Motor neuron (in vitro differentiated cells): ENCODE data around the gene C1QL2. TPM values are rescaled to one million over a fixed set of nuclear protein-coding genes. Genes with fewer than 3 reads are reported as not detected.

Source experiments
- ATAC-seq, 8 experiments: fragments of 200-7000 bp; cut with Tn5 transposase; replicated peaks in 6 of 8; 2 replicates each; pipeline ENCODE4 v1.8.0; 2021; ENCODE audit warnings: mild to moderate bottlenecking in 8 of 8, moderate library complexity in 8 of 8
- H3K27ac ChIP-seq, 2 donors: fragments of 250-450 bp; sonication (Bioruptor Pico); 2 replicates each; pipeline ENCODE4 v1.9.0; 2021; ENCODE audit warnings: antibody characterized with exemption in 2 of 2, mild to moderate bottlenecking in 2 of 2, moderate library complexity in 1 of 2
- H3K4me1 ChIP-seq, 2 donors: fragments of 250-450 bp; sonication (Bioruptor Pico); replicated peaks in 1 of 2; 2 replicates each; pipeline ENCODE4 v1.6.1; 2021; ENCODE audit warnings: antibody characterized with exemption in 2 of 2, mild to moderate bottlenecking in 2 of 2, moderate library complexity in 1 of 2
- H3K4me3 ChIP-seq, 5 donors: fragments of 250-450 bp; sonication (Bioruptor Pico); 2 replicates each; pipeline ENCODE4 v1.9.0; 2021; ENCODE audit warnings: antibody characterized with exemption in 5 of 5, mild to moderate bottlenecking in 5 of 5, moderate library complexity in 4 of 5
- WGBS, 10 experiments: fragments of 450-650 bp; shearing (Covaris generic); methylation state at CpG; one replicate each; pipeline ENCODE4 v1.0.0; 2022; 5-methylcytosine and 5-hydroxymethylcytosine counted together
- in situ Hi-C, 9 experiments: fragments of 400-800 bp; cut with MboI; loops; one replicate each; pipeline ENCODE4 v1.15.0; 2021; ENCODE audit warnings: low sequenced_read_pairs in 9 of 9, low pct_unique_long_range_greater_than_20kb in 2 of 9; ENCODE audit not compliant: unreplicated experiment in 9 of 9
- total RNA-seq, 8 experiments: library from RNA; unstranded; fragments of 300-600 nt; gene quantifications; 2 replicates each; pipeline versions ENCODE4 v1.2.3 to v1.2.4, GENCODE V29; 2022

C1QL2 gene
- total RNA-seq, 8 experiments from 2014 or later, result 0.08 to 0.85 (median 0.18) TPM; not detected in 2

DNA sequence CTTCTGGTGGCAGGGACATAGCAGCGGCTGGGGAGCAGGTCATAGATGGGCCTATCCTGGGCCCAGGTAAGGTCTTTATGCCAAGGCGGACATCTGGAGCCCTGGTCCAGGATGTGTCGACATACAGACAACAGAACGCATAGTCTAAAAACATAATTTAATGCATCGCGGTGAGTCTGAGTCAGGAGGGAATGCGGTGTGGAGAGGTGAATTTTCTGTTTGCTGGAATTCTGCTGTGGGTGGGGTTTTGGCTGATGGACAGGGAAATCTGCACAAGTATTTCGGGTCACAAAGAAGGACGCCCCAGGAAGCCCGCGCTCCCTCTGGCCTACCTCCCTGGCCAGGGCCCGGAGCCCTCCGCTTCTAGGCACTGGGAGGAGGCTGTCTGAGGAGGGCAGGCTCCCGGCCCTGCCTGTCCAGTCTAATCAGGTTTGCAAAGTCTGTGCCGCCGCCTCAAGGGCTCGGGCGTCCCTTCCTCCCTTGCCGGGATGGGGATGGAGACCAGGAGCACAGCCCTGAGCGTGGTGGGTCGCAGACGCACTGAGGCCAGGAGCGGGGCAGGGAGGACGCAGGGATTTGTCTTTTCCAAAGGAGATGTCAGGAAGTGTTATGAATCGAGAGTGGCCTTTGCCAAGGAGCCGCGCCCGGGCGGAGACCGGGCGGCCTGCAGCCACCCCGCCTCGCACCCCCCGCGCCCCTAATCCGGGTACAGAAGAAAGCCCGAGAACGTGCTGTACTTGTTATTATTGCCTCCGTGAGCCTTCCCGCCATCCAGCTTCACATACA lies 2.3 kb downstream of the C1QL2 start:
- peak in 3 of 8 experiments; percentile 58 to 74 (median 70) for ATAC-seq
- in situ Hi-C loops, result loop anchor here in 1 of 9 experiments (25.0 kb wide), 1 partner anchor 269 kb away; no protein-coding TSS in a partner anchor
- Histone ChIP-seq H3K4me1 (peaks cover 3 to 10% of the 10 kb centered on the region in 2 donors), H3K4me3 (no peak overlapping the region), H3K27ac (no peak overlapping the region)
- WGBS, 10 experiments, result 0 to 17% (median 4%) methylated on average over 1 to 7 of the region's 40 CpGs; no CpG with 5 or more reads in 6 of the 10 experiments

DNA sequence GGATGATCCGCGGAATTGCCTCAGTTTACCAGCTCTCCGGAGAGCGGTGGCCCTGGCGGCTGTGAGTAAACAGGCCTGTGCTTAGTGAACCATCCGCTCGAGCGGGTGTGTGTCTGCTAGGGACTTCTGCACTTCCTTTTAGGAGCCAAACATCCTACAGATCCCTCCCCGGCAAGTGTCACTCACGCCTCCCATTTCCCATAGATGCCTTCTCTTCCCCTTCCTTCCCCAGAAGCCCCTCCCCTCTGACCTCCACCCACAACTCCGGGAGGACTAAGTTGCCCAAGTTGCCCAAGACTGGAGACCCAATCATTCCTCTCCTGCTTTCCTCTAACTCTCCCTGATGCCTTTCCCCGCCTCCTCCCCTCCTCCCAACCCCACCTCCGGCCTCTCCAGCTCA lies 2.9 kb downstream of the C1QL2 start:
- WGBS, 10 experiments, result 0 to 17% (median 4%) methylated on average over 2 to 5 of the region's 13 CpGs; no CpG with 5 or more reads in 4 of the 10 experiments
- in situ Hi-C loops, result loop anchor here in 1 of 9 experiments (25.0 kb wide), 1 partner anchor 268 kb away; no protein-coding TSS in a partner anchor
- H3K4me3 ChIP-seq, result no peak overlapping the region

DNA sequence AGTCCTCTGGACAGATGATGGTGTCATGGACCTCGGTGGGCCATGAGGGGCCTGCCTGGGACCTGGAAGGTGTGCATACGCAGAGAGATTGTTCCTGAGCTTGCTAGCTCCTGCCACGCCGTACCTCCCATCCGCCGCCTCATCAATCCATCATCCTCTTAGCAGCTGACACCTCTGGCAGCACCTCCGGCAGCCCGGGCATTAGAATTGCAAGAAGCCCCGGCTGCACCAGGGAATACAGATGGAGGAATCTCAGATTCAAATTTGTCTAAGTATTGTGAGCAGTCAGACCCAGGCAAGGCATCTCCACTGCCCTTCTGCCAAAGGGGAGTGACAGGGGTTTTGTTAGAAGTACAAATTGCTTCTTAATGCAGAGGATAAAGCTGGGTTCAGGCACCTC lies 4.5 kb downstream of the C1QL2 start:
- Histone ChIP-seq H3K4me1 (peaks cover 3 to 10% of the 10 kb centered on the region in 2 donors), H3K4me3 (no peak overlapping the region), H3K27ac (no peak overlapping the region)
- WGBS, 10 experiments, result 0 to 50% (median 21%) methylated on average over 1 to 4 of the region's 9 CpGs; no CpG with 5 or more reads in 6 of the 10 experiments
- ATAC-seq, result no peak
- in situ Hi-C loops, result loop anchor here in 1 of 9 experiments (25.0 kb wide), 1 partner anchor 267 kb away; no protein-coding TSS in a partner anchor

More for the DNA sequence above, 2.9 kb downstream of the C1QL2 start:
- H3K4me1 ChIP-seq, result peaks cover 3 to 10% of the 10 kb centered on the region in 2 donors
- peak in 2 of 8 experiments; percentile 10 to 18 for ATAC-seq
- no peak overlapping the region for H3K27ac ChIP-seq

DNA sequence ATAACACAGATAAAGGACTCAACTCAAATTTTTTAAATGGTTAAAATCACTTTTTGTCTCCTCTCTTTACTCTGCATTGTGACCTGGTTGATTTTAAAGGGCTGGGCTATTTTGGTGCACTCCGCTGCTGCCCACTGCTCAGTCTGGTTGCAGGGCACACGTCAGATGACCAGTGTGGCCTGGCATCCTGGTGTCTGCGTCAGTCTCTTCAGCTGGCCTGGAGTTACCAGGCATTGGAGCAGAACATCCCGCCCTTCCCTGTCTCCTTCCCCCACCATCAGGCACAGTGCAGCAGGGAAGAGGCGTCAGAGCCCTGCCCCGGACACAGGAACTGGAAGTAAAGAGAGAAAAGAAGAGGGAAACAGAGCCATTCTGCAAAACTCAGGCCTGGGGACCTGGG lies 8.9 kb downstream of the C1QL2 start:
- Histone ChIP-seq H3K27ac (no peak overlapping the region), H3K4me3 (no peak overlapping the region), H3K4me1 (peaks cover 0 to 5% of the 10 kb centered on the region in 2 donors)
- no peak for ATAC-seq
- in situ Hi-C loops, result loop anchor here in 1 of 9 experiments (25.0 kb wide), 1 partner anchor 262 kb away; no protein-coding TSS in a partner anchor
- 30 to 100% (median 76%) methylated on average over 1 to 6 of the region's 6 CpGs; no CpG with 5 or more reads in 3 of the 10 experiments for WGBS, 10 experiments

DNA sequence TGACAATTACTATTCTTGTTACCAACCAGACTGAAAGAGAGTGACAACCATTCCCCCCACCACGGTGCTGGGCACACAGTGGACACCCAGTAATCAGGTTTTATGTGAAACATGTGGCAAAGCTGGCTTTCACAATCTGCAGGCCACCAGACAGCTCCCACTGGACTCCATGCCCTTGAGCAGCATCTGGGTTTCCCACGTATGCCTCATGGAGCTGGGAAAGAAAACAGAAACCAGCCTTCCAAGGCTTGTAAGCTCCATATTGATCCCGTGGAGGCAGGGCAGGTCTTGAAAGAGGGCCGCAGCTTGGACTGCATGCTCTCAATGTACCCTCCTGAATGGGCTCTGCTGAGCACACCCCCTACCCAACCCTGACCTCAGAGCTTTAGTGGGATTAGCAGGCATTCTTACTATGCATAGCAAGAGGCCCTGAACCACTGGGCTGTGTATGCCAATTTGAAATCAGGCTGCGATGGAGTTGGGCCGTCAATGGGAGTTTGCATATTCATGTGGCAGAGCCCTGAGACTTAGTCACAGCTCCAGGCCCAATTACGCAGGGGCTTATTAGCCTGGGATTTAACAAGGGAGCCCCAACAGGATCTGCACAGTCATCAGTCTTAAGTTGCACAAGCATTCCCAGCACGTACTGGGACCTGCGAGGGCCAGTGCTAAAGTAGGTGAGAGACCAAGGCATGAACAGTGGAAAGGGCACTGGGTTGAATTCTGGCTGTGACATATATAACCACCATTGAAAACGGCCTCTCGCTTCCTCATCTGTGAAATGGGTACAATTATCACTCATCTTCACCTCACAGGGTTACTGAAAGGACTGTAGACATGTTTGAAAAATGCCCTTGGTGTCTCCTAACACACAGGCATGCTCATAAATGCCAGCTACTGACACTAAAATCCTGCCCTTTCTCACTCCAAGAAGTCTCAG lies 10.5 kb downstream of the C1QL2 start:
- 0 to 61% (median 43%) methylated on average over 1 to 10 of the region's 11 CpGs; no CpG with 5 or more reads in 2 of the 10 experiments for WGBS, 10 experiments
- H3K4me3 ChIP-seq, result no peak overlapping the region
- H3K4me1 ChIP-seq, result peaks cover 0 to 2% of the 10 kb centered on the region in 2 donors
- H3K27ac ChIP-seq, result no peak overlapping the region
- in situ Hi-C loops, result no loop called here
- peak in 4 of 8 experiments; percentile 40 to 97 (median 80) for ATAC-seq

DNA sequence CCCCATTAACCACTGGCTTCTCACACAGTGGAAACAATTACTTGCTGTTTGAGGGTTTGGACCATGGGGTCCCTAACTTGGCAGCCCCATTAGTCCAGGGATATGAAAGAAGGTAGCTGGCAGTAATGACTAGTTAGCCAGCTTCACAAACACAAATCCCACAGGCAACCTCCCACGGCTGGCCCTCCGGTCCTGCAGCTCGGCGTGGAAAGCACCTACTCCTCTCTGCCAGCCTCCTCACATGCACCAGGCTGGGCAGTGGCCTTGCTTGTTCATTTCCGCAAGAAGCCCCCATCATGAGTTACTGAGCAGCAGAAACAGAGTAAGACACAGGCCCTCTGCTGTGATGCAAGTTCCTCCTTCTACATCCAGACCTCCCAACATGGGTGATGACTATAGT lies 13.7 kb downstream of the C1QL2 start:
- H3K4me3 ChIP-seq, result no peak overlapping the region
- peaks cover 0 to 9% of the 10 kb centered on the region in 2 donors for H3K4me1 ChIP-seq
- WGBS, 10 experiments, result no CpG with 5 or more reads among the region's 5 CpGs
- H3K27ac ChIP-seq, result no peak overlapping the region
- in situ Hi-C loops, result no loop called here
- ATAC-seq, result no peak

DNA sequence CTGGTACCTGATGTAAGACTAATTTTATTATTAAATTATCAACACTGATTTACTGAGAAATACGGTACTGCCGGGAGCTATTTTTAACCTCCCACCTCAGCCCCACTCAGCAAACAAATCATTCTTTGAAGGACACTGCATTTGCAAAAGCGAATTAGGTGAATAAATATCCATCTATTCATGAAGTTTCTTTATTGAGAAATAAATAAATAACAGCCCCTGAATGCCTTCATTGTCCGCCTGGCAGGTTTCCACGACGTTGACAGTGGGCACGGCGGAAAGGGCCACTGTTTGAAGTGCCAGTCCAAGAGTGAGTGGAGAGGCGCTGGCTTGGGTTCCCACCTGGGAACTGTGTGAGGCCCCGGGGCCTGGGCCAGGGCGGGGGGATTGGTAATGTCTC lies 15.7 kb downstream of the C1QL2 start:
- peaks cover 0 to 9% of the 10 kb centered on the region in 2 donors for H3K4me1 ChIP-seq
- H3K27ac ChIP-seq, result no peak overlapping the region
- no peak overlapping the region for H3K4me3 ChIP-seq
- 0 to 80% (median 37%) methylated on average over 1 to 10 of the region's 11 CpGs for WGBS, 10 experiments
- peak in 6 of 8 experiments; percentile 44 to 91 (median 73) for ATAC-seq
- in situ Hi-C loops, result no loop called here

DNA sequence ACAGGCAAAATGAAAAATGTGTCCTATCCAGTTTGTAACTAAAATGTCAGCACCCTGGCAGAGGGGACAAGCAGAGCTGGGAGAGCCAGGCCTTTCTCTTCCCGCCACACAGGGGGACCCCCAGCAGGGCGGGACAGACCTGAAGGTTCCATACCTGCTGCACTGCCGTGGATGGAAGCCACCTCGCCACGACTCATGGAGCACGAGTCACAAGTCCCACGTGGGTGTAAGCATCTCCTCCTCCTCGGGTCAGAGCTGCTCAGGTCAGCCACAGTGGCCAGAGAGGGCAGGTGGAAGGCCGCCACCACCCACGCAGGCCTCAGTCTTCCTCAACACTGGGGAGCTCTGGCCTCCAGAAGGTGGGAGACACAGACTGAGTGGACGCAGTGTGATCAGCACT lies 21.0 kb downstream of the C1QL2 start:
- Histone ChIP-seq H3K27ac (no peak overlapping the region), H3K4me3 (no peak overlapping the region), H3K4me1 (peaks cover 0 to 3% of the 10 kb centered on the region in 2 donors)
- WGBS, 10 experiments, result 0 to 80% (median 63%) methylated on average over 1 to 6 of the region's 11 CpGs; no CpG with 5 or more reads in 4 of the 10 experiments
- in situ Hi-C loops, result no loop called here
- peak in 1 of 8 experiments; percentile 15 for ATAC-seq

DNA sequence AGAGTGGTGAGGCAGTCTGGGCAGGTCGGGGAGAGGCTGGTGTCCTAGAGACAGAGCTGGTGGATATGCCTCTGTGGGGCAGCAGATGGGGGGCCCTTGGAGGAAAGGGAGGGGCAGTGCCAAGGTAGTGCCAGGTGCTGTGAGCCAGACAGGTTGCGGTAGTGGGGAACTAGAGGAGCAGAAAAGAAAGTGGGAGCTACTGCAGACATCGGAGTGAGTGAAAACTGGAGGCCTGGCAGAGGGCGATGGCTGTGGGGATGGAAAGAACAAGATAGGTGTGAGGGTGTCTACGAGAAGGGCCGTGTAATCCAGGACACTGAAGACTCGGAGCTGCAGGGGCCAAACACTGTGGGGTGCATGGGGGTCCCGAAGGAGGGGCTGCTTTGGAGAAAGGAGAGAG lies 21.7 kb downstream of the C1QL2 start:
- Histone ChIP-seq H3K27ac (no peak overlapping the region), H3K4me3 (no peak overlapping the region), H3K4me1 (no peaks in the 10 kb centered on the region)
- WGBS, 10 experiments, result 40 to 81% methylated on average over 1 to 3 of the region's 8 CpGs; no CpG with 5 or more reads in 8 of the 10 experiments
- in situ Hi-C loops, result no loop called here
- no peak for ATAC-seq

DNA sequence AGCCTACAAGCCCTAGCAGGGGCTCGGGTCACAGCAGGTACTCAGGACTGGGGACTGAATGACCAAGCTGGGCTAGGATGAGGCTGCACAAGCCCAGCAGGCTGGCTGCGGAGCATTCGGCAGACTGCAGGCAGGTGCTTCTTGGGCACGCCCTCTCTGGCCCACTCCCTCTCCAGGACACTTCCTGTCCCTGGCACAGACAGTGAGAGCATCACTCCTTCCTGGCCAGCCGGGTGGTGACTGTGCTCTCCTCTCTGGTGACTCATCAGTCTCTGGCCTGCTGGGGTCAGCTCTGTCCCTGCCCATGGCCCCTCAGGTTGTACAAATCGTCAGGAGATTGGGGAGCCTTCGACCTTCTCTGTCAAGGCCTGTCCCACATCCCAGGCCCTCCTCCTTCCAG lies 22.5 kb downstream of the C1QL2 start:
- no peaks in the 10 kb centered on the region for H3K4me1 ChIP-seq
- no peak overlapping the region for H3K4me3 ChIP-seq
- WGBS, 10 experiments, result 20 to 67% (median 47%) methylated on average over 2 to 4 of the region's 7 CpGs; no CpG with 5 or more reads in 6 of the 10 experiments
- H3K27ac ChIP-seq, result no peak overlapping the region
- in situ Hi-C loops, result no loop called here
- peak in 7 of 8 experiments; percentile 46 to 97 (median 62) for ATAC-seq

DNA sequence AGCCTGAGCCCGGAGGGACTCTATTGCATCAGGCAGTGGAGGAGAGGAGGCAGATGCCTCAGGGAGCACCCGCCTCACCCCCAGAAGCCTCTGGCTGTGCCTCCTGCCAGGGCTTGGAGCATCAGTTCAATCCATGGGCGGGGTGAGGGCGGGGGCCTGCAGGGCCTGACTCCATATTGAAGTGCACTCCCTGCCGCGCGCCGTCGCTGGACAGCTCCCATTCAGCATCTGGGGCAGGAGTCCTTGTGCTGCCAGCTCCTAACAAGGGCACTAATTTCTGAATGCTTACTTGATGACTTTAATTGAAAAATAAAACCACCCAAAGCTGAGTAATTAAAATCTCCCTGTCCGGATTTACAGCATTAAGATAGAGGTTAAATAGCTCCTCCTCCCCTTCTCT lies 23.8 kb downstream of the C1QL2 start:
- 67 to 100% (median 75%) methylated on average over 1 to 2 of the region's 10 CpGs; no CpG with 5 or more reads in 5 of the 10 experiments for WGBS, 10 experiments

DNA sequence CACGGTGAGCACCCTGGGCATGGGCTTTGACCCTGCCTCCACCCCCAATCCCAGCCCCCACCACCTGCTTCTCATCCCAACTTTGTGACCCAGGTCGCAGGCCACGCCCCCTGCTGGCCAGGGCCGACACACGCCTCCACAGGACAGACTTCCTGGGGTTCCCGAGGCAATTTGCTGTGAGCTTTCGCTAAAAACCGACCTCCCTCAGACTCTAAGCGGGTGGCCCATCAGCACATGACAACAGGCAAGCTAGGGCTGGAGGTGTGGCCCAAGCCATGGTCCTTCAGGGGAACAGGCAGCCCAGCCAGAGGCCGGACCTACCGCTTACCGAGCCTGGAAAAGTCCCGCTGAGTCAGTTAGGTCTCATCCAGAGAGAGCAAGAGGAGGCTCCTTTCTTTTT lies 31.9 kb downstream of the C1QL2 start:
- H3K4me3 ChIP-seq, result no peak overlapping the region
- ATAC-seq, result peak in 6 of 8 experiments; percentile 19 to 96 (median 62)
- in situ Hi-C loops, result no loop called here
- 0 to 53% (median 31%) methylated on average over 2 to 7 of the region's 13 CpGs; no CpG with 5 or more reads in 2 of the 10 experiments for WGBS, 10 experiments
- no peak overlapping the region for H3K27ac ChIP-seq
- H3K4me1 ChIP-seq, result no peaks in the 10 kb centered on the region

More for the DNA sequence above, 23.8 kb downstream of the C1QL2 start:
- no peaks in the 10 kb centered on the region for H3K4me1 ChIP-seq
- in situ Hi-C loops, result no loop called here
- peak in 1 of 8 experiments; percentile 36 for ATAC-seq
- H3K27ac ChIP-seq, result no peak overlapping the region
- no peak overlapping the region for H3K4me3 ChIP-seq
